Measurements from ENCODE around the gene SERPINB6. TPM values are rescaled to one million over a fixed set of nuclear protein-coding genes. Genes with fewer than 3 reads are reported as not detected.

Gene SERPINB6
- total and polyA plus RNA-seq, 9 of the 15 experiments (the other 6 are each of a cell fraction or from before 2014, with no cell fraction given) = 86.6 to 211 (median 143) TPM

DNA sequence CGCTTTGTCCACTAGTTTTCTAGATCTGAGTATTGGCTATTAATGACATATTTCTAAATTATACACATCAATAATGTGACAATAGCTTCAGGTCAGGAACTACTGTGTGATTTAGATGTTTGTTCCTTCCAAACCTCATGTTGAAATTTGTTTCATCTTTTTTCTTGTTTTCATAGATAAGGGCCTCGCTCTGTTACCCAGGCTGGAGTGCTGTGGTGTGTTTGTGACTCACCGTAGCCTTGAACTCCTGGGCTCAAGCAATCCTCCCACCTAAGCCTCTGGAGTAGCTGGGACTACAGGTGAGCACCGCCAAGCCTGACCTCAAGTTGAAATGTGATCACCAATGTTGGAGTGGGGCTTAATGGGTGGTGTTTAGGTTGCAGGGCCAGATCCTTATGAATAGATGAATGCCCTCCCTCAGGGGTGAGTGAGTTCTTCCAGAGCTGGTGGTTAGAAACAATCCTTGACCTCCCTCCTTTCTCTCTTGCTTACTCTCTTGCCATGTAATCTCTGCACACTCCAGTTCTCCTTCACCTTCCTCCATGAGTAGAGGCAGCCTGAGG is 22.5 kb upstream of the SERPINB6 start (continued):
- TF ChIP-seq, protein P1, sequence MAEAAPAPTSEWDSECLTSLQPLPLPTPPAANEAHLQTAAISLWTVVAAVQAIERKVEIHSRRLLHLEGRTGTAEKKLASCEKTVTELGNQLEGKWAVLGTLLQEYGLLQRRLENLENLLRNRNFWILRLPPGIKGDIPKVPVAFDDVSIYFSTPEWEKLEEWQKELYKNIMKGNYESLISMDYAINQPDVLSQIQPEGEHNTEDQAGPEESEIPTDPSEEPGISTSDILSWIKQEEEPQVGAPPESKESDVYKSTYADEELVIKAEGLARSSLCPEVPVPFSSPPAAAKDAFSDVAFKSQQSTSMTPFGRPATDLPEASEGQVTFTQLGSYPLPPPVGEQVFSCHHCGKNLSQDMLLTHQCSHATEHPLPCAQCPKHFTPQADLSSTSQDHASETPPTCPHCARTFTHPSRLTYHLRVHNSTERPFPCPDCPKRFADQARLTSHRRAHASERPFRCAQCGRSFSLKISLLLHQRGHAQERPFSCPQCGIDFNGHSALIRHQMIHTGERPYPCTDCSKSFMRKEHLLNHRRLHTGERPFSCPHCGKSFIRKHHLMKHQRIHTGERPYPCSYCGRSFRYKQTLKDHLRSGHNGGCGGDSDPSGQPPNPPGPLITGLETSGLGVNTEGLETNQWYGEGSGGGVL (CRISPR knock-in tag; IDR thresholded peaks at IDR 0.05) = no peak
- TF ChIP-seq CREB1 (IDR thresholded peaks at IDR 0.05) = 0 out of 2 replicates have a peak, but pooled peaks have one; percentile 35
- TF ChIP-seq CREB1 (CRISPR knock-in tag; IDR thresholded peaks at IDR 0.05) = no peak
- TF ChIP-seq NR4A1 (CRISPR knock-in tag; IDR thresholded peaks at IDR 0.05) = no peak
- no peak for TF ChIP-seq NR4A1 (tag; IDR thresholded peaks at IDR 0.05)
- no peak for TF ChIP-seq SMARCA5 (IDR thresholded peaks at IDR 0.05)
- no peak for TF ChIP-seq TBL1XR1 (IDR thresholded peaks at IDR 0.05; ENCODE audit: low read length in 2 of 2)
- TF ChIP-seq JUN (IDR thresholded peaks at IDR 0.05; ENCODE audit: borderline replicate concordance, low read depth, low read length) = peak; percentile 31; the same call in 1 of the 2 replicates
- TF ChIP-seq JUN (CRISPR knock-in tag; IDR thresholded peaks at IDR 0.05; ENCODE audit: borderline replicate concordance) = no peak
- TF ChIP-seq ZBED1 (IDR thresholded peaks at IDR 0.05) = no peak
- TF ChIP-seq KAT8 (IDR thresholded peaks at IDR 0.05; ENCODE audit: low read depth) = no peak
- no peak for TF ChIP-seq POLR3G (IDR thresholded peaks at IDR 0.05; ENCODE audit: extremely low read depth, insufficient read length, insufficient replicate concordance)
- TF ChIP-seq ARID1B (IDR thresholded peaks at IDR 0.05) = peak; percentile 67; the same call in 1 of the 2 replicates
- TF ChIP-seq ZEB2 (IDR thresholded peaks at IDR 0.05) = peak; percentile 65; the same call in 1 of the 2 replicates
- TF ChIP-seq BHLHE40 (IDR thresholded peaks at IDR 0.05; ENCODE audit: low read length) = no peak
- TF ChIP-seq TEAD4 (IDR thresholded peaks at IDR 0.05; ENCODE audit: low read length) = 0 out of 2 replicates have a peak, but pooled peaks have one; percentile 27
- TF ChIP-seq TEAD4 (CRISPR knock-in tag; IDR thresholded peaks at IDR 0.05; ENCODE audit: borderline replicate concordance) = no peak
- 0 out of 2 replicates have a peak, but pooled peaks have one; percentile 28 for TF ChIP-seq MAX (CRISPR knock-in tag; IDR thresholded peaks at IDR 0.05)
- TF ChIP-seq RBM39 (optimal IDR thresholded peaks at IDR 0.05; ENCODE audit: low read depth, low read length) = no peak
- peak; percentile 54; the same call in 1 of the 2 replicates for TF ChIP-seq DMBX1 (CRISPR knock-in tag; IDR thresholded peaks at IDR 0.05; ENCODE audit: borderline replicate concordance)
- TF ChIP-seq TFAP4 (CRISPR knock-in tag; IDR thresholded peaks at IDR 0.05; ENCODE audit: borderline replicate concordance) = peak; percentile 45; the same call in 1 of the 2 replicates
- no peak for TF ChIP-seq HIVEP1 (CRISPR knock-in tag; IDR thresholded peaks at IDR 0.05)
- TF ChIP-seq ZNF778 (CRISPR knock-in tag; IDR thresholded peaks at IDR 0.05) = no peak
- TF ChIP-seq, protein P2, sequence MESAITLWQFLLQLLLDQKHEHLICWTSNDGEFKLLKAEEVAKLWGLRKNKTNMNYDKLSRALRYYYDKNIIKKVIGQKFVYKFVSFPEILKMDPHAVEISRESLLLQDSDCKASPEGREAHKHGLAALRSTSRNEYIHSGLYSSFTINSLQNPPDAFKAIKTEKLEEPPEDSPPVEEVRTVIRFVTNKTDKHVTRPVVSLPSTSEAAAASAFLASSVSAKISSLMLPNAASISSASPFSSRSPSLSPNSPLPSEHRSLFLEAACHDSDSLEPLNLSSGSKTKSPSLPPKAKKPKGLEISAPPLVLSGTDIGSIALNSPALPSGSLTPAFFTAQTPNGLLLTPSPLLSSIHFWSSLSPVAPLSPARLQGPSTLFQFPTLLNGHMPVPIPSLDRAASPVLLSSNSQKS (CRISPR knock-in tag; IDR thresholded peaks at IDR 0.05) = no peak
- peak; percentile 41; the same call in 1 of the 2 replicates for TF ChIP-seq JUND (IDR thresholded peaks at IDR 0.05; ENCODE audit: borderline replicate concordance, low read depth, low read length)
- TF ChIP-seq JUND (tag; IDR thresholded peaks at IDR 0.05; ENCODE audit: borderline replicate concordance, low read depth, low read length) = peak; percentile 59; the same call in 1 of the 3 replicates
- no peak for TF ChIP-seq ZNF586 (CRISPR knock-in tag; conservative IDR thresholded peaks at IDR 0.05)
- TF ChIP-seq CTBP1 (IDR thresholded peaks at IDR 0.05; ENCODE audit: borderline replicate concordance) = 0 out of 2 replicates have a peak, but pooled peaks have one; percentile 14
- TF ChIP-seq CBFA2T3 (IDR thresholded peaks at IDR 0.05) = peak; percentile 71

Data from K562 (cell line).